ENCODE data around the gene ETFA.

GRCh38 chr15:76180321-76180720 lies 130.9 kb downstream of the ETFA start:
- TF ChIP-seq CTCF (IDR thresholded peaks at IDR 0.05; ENCODE audit: low read depth, low read length) (no peak), EZH2phosphoT487 (IDR thresholded peaks at IDR 0.05; ENCODE audit: low read depth) (no peak)
